A549 (cell line): Measurements from ENCODE around the gene PCDHGA11. TPM values are rescaled to one million over a fixed set of nuclear protein-coding genes. Genes with fewer than 3 reads are reported as not detected.

ENCODE experiments used
- ATAC-seq, 2 experiments: fragments of 200-7000 bp in 1 of 2; fragments of >200 bp in 1 of 2; cut with Nextera tagmentation in 1 of 2; cut with Tn5 transposase in 1 of 2; 3 replicates each; pipeline versions ENCODE4 v1.8.0 to v1.9.1; 2018 to 2020; ENCODE audit warnings: mild to moderate bottlenecking in 1 of 2, moderate library complexity in 1 of 2
- CTCF ChIA-PET: fragments of 300-600 bp; sonication (Branson Sonifier 250); formaldehyde crosslinking; extraction: SDS; loops from one replicate; lab custom pipeline; 2021; ENCODE audit warnings: antibody characterized with exemption, inconsistent platforms; lab: Yijun Ruan, JAX
- POLR2A ChIA-PET: fragments of 350-600 bp; formaldehyde crosslinking; extraction: SDS; loops from one replicate; lab custom pipeline; 2021; ENCODE audit warnings: antibody characterized with exemption, inconsistent platforms; lab: Yijun Ruan, JAX
- DNase-seq, 2 experiments: peaks; one replicate each; pipeline versions ENCODE4 v3.0.0 to v3.0.0-alpha.2; 2011 to 2016; ENCODE audit warnings: low read depth in 1 of 2, low spot score in 1 of 2
- FAIRE-seq: peaks from 2 replicates; lab custom pipeline; 2011; peaks lifted over from hg19 to GRCh38; lab: Jason Lieb, UNC
- H3K27ac ChIP-seq, 2 experiments: fragments of >200 bp; sonication (Bioruptor Twin); formaldehyde crosslinking; 3 replicates each; pipeline ENCODE4 v1.5.1; 2016 to 2017
- H3K4me1 ChIP-seq: fragments of >200 bp; sonication (Bioruptor Twin); formaldehyde crosslinking; 3 replicates; pipeline ENCODE4 v1.6.1; 2016
- H3K4me2 ChIP-seq: fragments of >200 bp; sonication (Bioruptor Twin); formaldehyde crosslinking; 3 replicates; pipeline ENCODE4 v1.6.1; 2016
- H3K4me3 ChIP-seq: fragments of >200 bp; sonication (Bioruptor Twin); formaldehyde crosslinking; 3 replicates; pipeline ENCODE4 v1.5.1; 2016
- H3K9me3 ChIP-seq: fragments of >200 bp; sonication (Bioruptor Twin); formaldehyde crosslinking; 3 replicates; pipeline ENCODE4 v1.6.1; 2016
- BHLHE40 ChIP-seq: IDR thresholded peaks from 2 replicates; pipeline ENCODE4 v1.6.1; 2012; ENCODE audit warnings: low read depth, low read length, inconsistent platforms
- CBX2 ChIP-seq: fragments of 200-600 bp; sonication (generic); IDR thresholded peaks from 2 replicates; pipeline ENCODE4 v1.6.1; 2016; ENCODE audit warnings: low read depth, mild to moderate bottlenecking, borderline replicate concordance
- CBX8 ChIP-seq: fragments of 200-600 bp; sonication (generic); IDR thresholded peaks from 2 replicates; pipeline ENCODE4 v1.6.1; 2016
- CHD4 ChIP-seq: fragments of 200-600 bp; sonication (generic); IDR thresholded peaks from 2 replicates; pipeline ENCODE4 v1.6.1; 2016; ENCODE audit warnings: antibody characterized with exemption, mild to moderate bottlenecking, borderline replicate concordance
- EHMT2 ChIP-seq: fragments of 200-600 bp; sonication (generic); IDR thresholded peaks from 2 replicates; pipeline ENCODE4 v1.6.1; 2016; ENCODE audit warnings: antibody characterized with exemption, low read depth, mild to moderate bottlenecking, moderate library complexity
- FOSB ChIP-seq: fragments of 250-450 bp; sonication (Bioruptor Pico); IDR thresholded peaks from 2 replicates; pipeline ENCODE4 v1.5.0; 2020; ENCODE audit warnings: mild to moderate bottlenecking, moderate library complexity
- FOXS1 ChIP-seq: fragments of 250-450 bp; sonication (Bioruptor Pico); IDR thresholded peaks from 2 replicates; pipeline ENCODE4 v1.5.0; 2020; ENCODE audit warnings: mild to moderate bottlenecking, moderate library complexity
- HDAC2 ChIP-seq: fragments of 200-600 bp; sonication (generic); IDR thresholded peaks from 2 replicates; pipeline ENCODE4 v1.6.1; 2016
- HOXA7 ChIP-seq: fragments of 250-450 bp; sonication (Bioruptor Pico); IDR thresholded peaks from 2 replicates; pipeline ENCODE4 v1.5.0; 2020; ENCODE audit warnings: mild to moderate bottlenecking, moderate library complexity
- HOXB13 ChIP-seq: fragments of 250-450 bp; sonication (Bioruptor Pico); IDR thresholded peaks from 2 replicates; pipeline ENCODE4 v1.5.0; 2020; ENCODE audit warnings: low read depth, mild to moderate bottlenecking, moderate library complexity
- JUN ChIP-seq, 2 experiments: fragments of >200 bp; sonication (Bioruptor Twin); formaldehyde crosslinking; IDR thresholded peaks; 2 replicates in 1 of 2; 3 replicates in 1 of 2; pipeline ENCODE4 v1.6.1; 2016 to 2017
- MAFK ChIP-seq: fragments of 450-650 bp; IDR thresholded peaks from 2 replicates; pipeline ENCODE4 v1.6.1; 2014; ENCODE audit not compliant: partially characterized antibody
- MAZ ChIP-seq: fragments of 150-350 bp; IDR thresholded peaks from 2 replicates; pipeline ENCODE4 v1.6.1; 2014; ENCODE audit warnings: antibody characterized with exemption, low read depth, low read length, borderline replicate concordance
- NFE2L2 ChIP-seq: fragments of 150-350 bp; conservative IDR thresholded peaks from 2 replicates; pipeline ENCODE4 v1.6.1; 2014; ENCODE audit warnings: low read length
- NR3C1 ChIP-seq: fragments of >200 bp; sonication (Bioruptor Twin); formaldehyde crosslinking; IDR thresholded peaks from 3 replicates; pipeline ENCODE4 v1.6.1; 2017
- PBX3 ChIP-seq: IDR thresholded peaks from 2 replicates; pipeline ENCODE4 v1.6.1; 2012
- POLR2AphosphoS2 ChIP-seq: conservative IDR thresholded peaks from 2 replicates; pipeline ENCODE4 v1.6.1; 2012; ENCODE audit warnings: low read length, improper control_type of control experiment, inconsistent platforms
- RARB ChIP-seq: fragments of 250-450 bp; sonication (Bioruptor Pico); IDR thresholded peaks from 2 replicates; pipeline ENCODE4 v1.8.0; 2021; ENCODE audit warnings: mild to moderate bottlenecking, moderate library complexity
- REST ChIP-seq: fragments of 200-600 bp; sonication (generic); IDR thresholded peaks from 2 replicates; pipeline ENCODE4 v1.6.1; 2016; ENCODE audit warnings: antibody characterized with exemption, mild to moderate bottlenecking, moderate library complexity
- RFX5 ChIP-seq: fragments of 450-650 bp; IDR thresholded peaks from 2 replicates; pipeline ENCODE4 v1.7.1; 2014; ENCODE audit warnings: antibody characterized with exemption, mild to moderate bottlenecking, moderate library complexity
- RNF2 ChIP-seq: fragments of 200-600 bp; sonication (generic); IDR thresholded peaks from 2 replicates; pipeline ENCODE4 v1.6.1; 2016; ENCODE audit warnings: low read depth, mild to moderate bottlenecking, antibody characterized with exemption, moderate library complexity, borderline replicate concordance
- TFCP2L1 ChIP-seq: fragments of 250-450 bp; sonication (Bioruptor Pico); IDR thresholded peaks from 2 replicates; pipeline ENCODE4 v1.5.0; 2021; ENCODE audit warnings: mild to moderate bottlenecking
- USF2 ChIP-seq: fragments of 450-650 bp; IDR thresholded peaks from 2 replicates; pipeline ENCODE4 v1.6.1; 2014; ENCODE audit warnings: antibody characterized with exemption
- ZC3H11A ChIP-seq: fragments of 450-650 bp; IDR thresholded peaks from 2 replicates; pipeline ENCODE4 v1.6.1; 2014; ENCODE audit warnings: antibody characterized with exemption, mild to moderate bottlenecking
- ZNF302 ChIP-seq: fragments of 250-450 bp; sonication (Bioruptor Pico); IDR thresholded peaks from 2 replicates; pipeline ENCODE4 v1.9.0; 2021; ENCODE audit warnings: inconsistent platforms, mild to moderate bottlenecking, moderate library complexity
- WGBS: methylation state at CpG from one replicate; pipeline ENCODE4 v1.1.6; 2017; ENCODE audit errors: missing lambda C conversion rate; 5-methylcytosine and 5-hydroxymethylcytosine counted together
- polyA plus RNA-seq, 4 experiments: library from polyadenylated mRNA; depleted of rRNA in 3 of 4; stranded (reverse); fragments of >200 nt; fragmentation: RNase III in 1 of 4; extraction: RNeasy Plus Mini Kit Qiagen cat#74134 plus additional on column Dnase treatment in 1 of 4; gene quantifications; 2 replicates in 3 of 4; 3 replicates in 1 of 4; pipeline ENCODE4 v1.2.3, GENCODE V29; 2011 to 2017

The PCDHGA11 gene
- polyA plus RNA-seq, 2 of the 4 experiments (the other 2 are of a cell fraction) = 0.10 TPM; not detected in 1

GRCh38 chr5:141437221-141437620 lies 16.4 kb downstream of the PCDHGA11 start (continued):
- TF ChIP-seq RFX5 = no peak
- no peak for TF ChIP-seq ZNF302 (CRISPR knock-in tag)
- no peak for TF ChIP-seq JUN (IDR thresholded peaks at IDR 0.05)
- TF ChIP-seq FOXS1 (CRISPR knock-in tag) = no peak
- TF ChIP-seq RARB = no peak
- TF ChIP-seq NR3C1 = no peak
- no peak for TF ChIP-seq MAZ
- TF ChIP-seq NFE2L2 = no peak
- TF ChIP-seq, all 56 proteins: peak for 0

GRCh38 chr5:141439411-141440141 lies 18.7 kb downstream of the PCDHGA11 start:
- CTCF ChIA-PET = interaction anchor here (1.6 to 1.8 kb wide), 2 partner anchors 39 to 118 kb away, joined by 4 to 7 read pairs; no protein-coding TSS in a partner anchor

GRCh38 chr5:141440341-141440740 lies 19.5 kb downstream of the PCDHGA11 start:
- FAIRE-seq = no peak
- POLR2A ChIA-PET = no interaction called here
- CTCF ChIA-PET = interaction anchor here (1.6 to 1.8 kb wide), 2 partner anchors 38 to 118 kb away, joined by 4 to 7 read pairs; no protein-coding TSS in a partner anchor
- no peak for ATAC-seq
- H3K4me1 ChIP-seq = no peaks in the 10 kb centered on the region
- H3K4me3 ChIP-seq = no peak overlapping the region
- 44% methylated on average over 9 of the region's 9 CpGs for WGBS
- peaks cover 8% of the 10 kb centered on the region; the same call in 1 of the 3 replicates for H3K9me3 ChIP-seq
- no peak for TF ChIP-seq USF2
- no peak for TF ChIP-seq HOXA7 (CRISPR knock-in tag)
- TF ChIP-seq JUN (IDR thresholded peaks at IDR 0.05) = no peak
- no peak for TF ChIP-seq CBX8
- no peak for TF ChIP-seq RNF2
- no peak for TF ChIP-seq HOXB13 (CRISPR knock-in tag)
- TF ChIP-seq EHMT2 = no peak
- no peak for TF ChIP-seq POLR2AphosphoS2
- no peak for TF ChIP-seq CHD4
- no peak for TF ChIP-seq MAFK
- no peak for TF ChIP-seq FOSB (CRISPR knock-in tag)
- TF ChIP-seq ZC3H11A = no peak
- TF ChIP-seq REST = no peak
- no peak for TF ChIP-seq TFCP2L1
- TF ChIP-seq BHLHE40 = no peak
- no peak for TF ChIP-seq CBX2
- TF ChIP-seq NFE2L2 = no peak
- no peak for TF ChIP-seq HDAC2
- H3K4me2 ChIP-seq = no peak overlapping the region
- H3K27ac ChIP-seq = no peak overlapping the region
- DNase-seq = no peak

More at GRCh38 chr5:141439411-141440141, 18.7 kb downstream of the PCDHGA11 start:
- 11% methylated on average over 10 of the region's 10 CpGs for WGBS
- H3K4me1 ChIP-seq = no peaks in the 10 kb centered on the region
- FAIRE-seq (no peak), ATAC-seq (no peak), DNase-seq (no peak)
- POLR2A ChIA-PET = no interaction called here
- no peak overlapping the region for H3K4me3 ChIP-seq
- no peak overlapping the region for H3K27ac ChIP-seq
- H3K4me2 ChIP-seq = no peak overlapping the region
- 0 out of 3 replicates have a peak, but pooled peaks cover 6% of the 10 kb centered on the region for H3K9me3 ChIP-seq
- no peak for TF ChIP-seq RNF2
- TF ChIP-seq PBX3 = no peak
- TF ChIP-seq EHMT2 = no peak
- no peak for TF ChIP-seq JUN (IDR thresholded peaks at IDR 0.05)
